ENCODE measurements around the gene PSME3IP1.

PSME3IP1 gene

GRCh38 chr16:57178793-57179212, 7.0 kb downstream of the PSME3IP1 start:
- Histone ChIP-seq H3K4me3 (ENCODE audit: insufficient read length, low read depth) (no peak overlapping the region), H3K9ac (ENCODE audit: insufficient read length, low read depth) (no peak overlapping the region), H3K36me3 (ENCODE audit: insufficient read depth, insufficient read length, low read length) (peaks cover 3% of the 10 kb centered on the region), H3K9me3 (ENCODE audit: insufficient read depth, low read length) (no peaks in the 10 kb centered on the region), H3K27me3 (ENCODE audit: insufficient read depth, insufficient read length) (no peaks in the 10 kb centered on the region), H3K4me1 (ENCODE audit: insufficient read depth, insufficient read length) (no peaks in the 10 kb centered on the region)
- no peak for TF ChIP-seq ZNF274 (IDR thresholded peaks at IDR 0.05; ENCODE audit: low read depth, low read length)
- TF ChIP-seq SUZ12 (IDR thresholded peaks at IDR 0.05; ENCODE audit: extremely low read depth, insufficient read depth, insufficient read length): no peak
- no peak for TF ChIP-seq YY1 (IDR thresholded peaks at IDR 0.05; ENCODE audit: insufficient read depth, insufficient read length)
- DNase-seq (ENCODE audit: low read depth, low spot score): no peak

GRCh38 chr16:57178196-57178595, 7.6 kb downstream of the PSME3IP1 start:
- H3K9me3 ChIP-seq (ENCODE audit: insufficient read depth, low read length): no peaks in the 10 kb centered on the region
- DNase-seq (ENCODE audit: low read depth, low spot score): no peak
- H3K4me1 ChIP-seq (ENCODE audit: insufficient read depth, insufficient read length): no peaks in the 10 kb centered on the region
- TF ChIP-seq SUZ12 (IDR thresholded peaks at IDR 0.05; ENCODE audit: extremely low read depth, insufficient read depth, insufficient read length): no peak
- TF ChIP-seq ZNF274 (IDR thresholded peaks at IDR 0.05; ENCODE audit: low read depth, low read length): no peak
- no peak for TF ChIP-seq YY1 (IDR thresholded peaks at IDR 0.05; ENCODE audit: insufficient read depth, insufficient read length)
- H3K36me3 ChIP-seq (ENCODE audit: insufficient read depth, insufficient read length, low read length): peaks cover 6% of the 10 kb centered on the region
- no peak overlapping the region for H3K4me3 ChIP-seq (ENCODE audit: insufficient read length, low read depth)
- H3K27me3 ChIP-seq (ENCODE audit: insufficient read depth, insufficient read length): no peaks in the 10 kb centered on the region
- H3K9ac ChIP-seq (ENCODE audit: insufficient read length, low read depth): no peak overlapping the region

- no peak for DNase-seq (ENCODE audit: low read depth, low spot score)
- Histone ChIP-seq H3K4me3 (ENCODE audit: insufficient read length, low read depth) (no peak overlapping the region), H3K9ac (ENCODE audit: insufficient read length, low read depth) (no peak overlapping the region), H3K36me3 (ENCODE audit: insufficient read depth, insufficient read length, low read length) (peaks cover 29% of the 10 kb centered on the region), H3K4me1 (ENCODE audit: insufficient read depth, insufficient read length) (no peaks in the 10 kb centered on the region), H3K27me3 (ENCODE audit: insufficient read depth, insufficient read length) (no peaks in the 10 kb centered on the region), H3K9me3 (ENCODE audit: insufficient read depth, low read length) (no peaks in the 10 kb centered on the region)
- TF ChIP-seq YY1 (IDR thresholded peaks at IDR 0.05; ENCODE audit: insufficient read depth, insufficient read length): no peak
- TF ChIP-seq SUZ12 (IDR thresholded peaks at IDR 0.05; ENCODE audit: extremely low read depth, insufficient read depth, insufficient read length): no peak
- TF ChIP-seq ZNF274 (IDR thresholded peaks at IDR 0.05; ENCODE audit: low read depth, low read length): no peak
Measured at GRCh38 chr16:57175896-57176295, 9.9 kb downstream of the PSME3IP1 start.

- Histone ChIP-seq H3K4me3 (ENCODE audit: insufficient read length, low read depth) (no peak overlapping the region), H3K4me1 (ENCODE audit: insufficient read depth, insufficient read length) (no peaks in the 10 kb centered on the region), H3K9ac (ENCODE audit: insufficient read length, low read depth) (no peak overlapping the region), H3K36me3 (ENCODE audit: insufficient read depth, insufficient read length, low read length) (peaks cover 47% of the 10 kb centered on the region), H3K9me3 (ENCODE audit: insufficient read depth, low read length) (no peaks in the 10 kb centered on the region), H3K27me3 (ENCODE audit: insufficient read depth, insufficient read length) (no peaks in the 10 kb centered on the region)
- no peak for DNase-seq (ENCODE audit: low read depth, low spot score)
- no peak for TF ChIP-seq YY1 (IDR thresholded peaks at IDR 0.05; ENCODE audit: insufficient read depth, insufficient read length)
- no peak for TF ChIP-seq ZNF274 (IDR thresholded peaks at IDR 0.05; ENCODE audit: low read depth, low read length)
- no peak for TF ChIP-seq SUZ12 (IDR thresholded peaks at IDR 0.05; ENCODE audit: extremely low read depth, insufficient read depth, insufficient read length)
Measured at GRCh38 chr16:57172721-57173290, 13.0 kb downstream of the PSME3IP1 start.

- Histone ChIP-seq H3K27me3 (ENCODE audit: insufficient read depth, insufficient read length) (no peaks in the 10 kb centered on the region), H3K36me3 (ENCODE audit: insufficient read depth, insufficient read length, low read length) (peaks cover 78% of the 10 kb centered on the region), H3K4me3 (ENCODE audit: insufficient read length, low read depth) (no peak overlapping the region), H3K4me1 (ENCODE audit: insufficient read depth, insufficient read length) (no peaks in the 10 kb centered on the region), H3K9ac (ENCODE audit: insufficient read length, low read depth) (no peak overlapping the region), H3K9me3 (ENCODE audit: insufficient read depth, low read length) (no peaks in the 10 kb centered on the region)
- DNase-seq (ENCODE audit: low read depth, low spot score): no peak
- TF ChIP-seq YY1 (IDR thresholded peaks at IDR 0.05; ENCODE audit: insufficient read depth, insufficient read length): no peak
- TF ChIP-seq SUZ12 (IDR thresholded peaks at IDR 0.05; ENCODE audit: extremely low read depth, insufficient read depth, insufficient read length): no peak
- no peak for TF ChIP-seq ZNF274 (IDR thresholded peaks at IDR 0.05; ENCODE audit: low read depth, low read length)
Measured at GRCh38 chr16:57169327-57169726, 16.5 kb downstream of the PSME3IP1 start.

- Histone ChIP-seq H3K4me3 (ENCODE audit: insufficient read length, low read depth) (no peak overlapping the region), H3K9me3 (ENCODE audit: insufficient read depth, low read length) (no peaks in the 10 kb centered on the region), H3K4me1 (ENCODE audit: insufficient read depth, insufficient read length) (no peaks in the 10 kb centered on the region), H3K36me3 (ENCODE audit: insufficient read depth, insufficient read length, low read length) (peaks cover 85% of the 10 kb centered on the region), H3K27me3 (ENCODE audit: insufficient read depth, insufficient read length) (no peaks in the 10 kb centered on the region), H3K9ac (ENCODE audit: insufficient read length, low read depth) (no peak overlapping the region)
- TF ChIP-seq YY1 (IDR thresholded peaks at IDR 0.05; ENCODE audit: insufficient read depth, insufficient read length) (no peak), ZNF274 (IDR thresholded peaks at IDR 0.05; ENCODE audit: low read depth, low read length) (no peak), SUZ12 (IDR thresholded peaks at IDR 0.05; ENCODE audit: extremely low read depth, insufficient read depth, insufficient read length) (no peak)
- DNase-seq (ENCODE audit: low read depth, low spot score): no peak
Measured at GRCh38 chr16:57167953-57168352, 17.9 kb downstream of the PSME3IP1 start.

- peaks cover 82% of the 10 kb centered on the region for H3K36me3 ChIP-seq (ENCODE audit: insufficient read depth, insufficient read length, low read length)
Measured at GRCh38 chr16:57167538-57167937, 18.3 kb downstream of the PSME3IP1 start.

More at GRCh38 chr16:57167538-57167937, 18.3 kb downstream of the PSME3IP1 start:
- H3K4me3 ChIP-seq (ENCODE audit: insufficient read length, low read depth): no peak overlapping the region
- TF ChIP-seq SUZ12 (IDR thresholded peaks at IDR 0.05; ENCODE audit: extremely low read depth, insufficient read depth, insufficient read length) (no peak), YY1 (IDR thresholded peaks at IDR 0.05; ENCODE audit: insufficient read depth, insufficient read length) (no peak), ZNF274 (IDR thresholded peaks at IDR 0.05; ENCODE audit: low read depth, low read length) (no peak)
- no peaks in the 10 kb centered on the region for H3K9me3 ChIP-seq (ENCODE audit: insufficient read depth, low read length)
- H3K9ac ChIP-seq (ENCODE audit: insufficient read length, low read depth): no peak overlapping the region
- DNase-seq (ENCODE audit: low read depth, low spot score): no peak
- no peaks in the 10 kb centered on the region for H3K27me3 ChIP-seq (ENCODE audit: insufficient read depth, insufficient read length)
- H3K4me1 ChIP-seq (ENCODE audit: insufficient read depth, insufficient read length): no peaks in the 10 kb centered on the region

Data from NT2/D1 (cell line).